GM21381 (cell line): ENCODE measurements around the gene CPLX3.

Experiments
- ATAC-seq: cut with Tn5 transposase; IDR thresholded peaks from one replicate; pipeline ENCODE4 v1.9.1; 2021; ENCODE audit warnings: mild to moderate bottlenecking, moderate library complexity; ENCODE audit not compliant: unreplicated experiment

CPLX3 gene

GRCh38 chr15:74827614-74828013 lies 1.2 kb downstream of the CPLX3 start:
- no peak for ATAC-seq

GRCh38 chr15:74828835-74829234 lies 2.4 kb downstream of the CPLX3 start:
- no peak for ATAC-seq

GRCh38 chr15:74829486-74829885 lies 3.1 kb downstream of the CPLX3 start:
- no peak for ATAC-seq

- no peak for ATAC-seq
These were observed 3.6 kb downstream of the CPLX3 start for GRCh38 chr15:74829991-74830390.

- no peak for ATAC-seq
These were observed 4.4 kb downstream of the CPLX3 start for GRCh38 chr15:74830868-74831267.

- ATAC-seq: no peak
These were observed 5.5 kb downstream of the CPLX3 start for GRCh38 chr15:74831813-74832495.

- no peak for ATAC-seq
These were observed 6.4 kb downstream of the CPLX3 start for GRCh38 chr15:74832826-74833225.

GRCh38 chr15:74833376-74834107 lies 7.1 kb downstream of the CPLX3 start:
- ATAC-seq: no peak

GRCh38 chr15:74835312-74835823 lies 8.9 kb downstream of the CPLX3 start:
- no peak for ATAC-seq

GRCh38 chr15:74836846-74837245 lies 10.4 kb downstream of the CPLX3 start:
- ATAC-seq: no peak

- no peak for ATAC-seq
These were observed 11.2 kb downstream of the CPLX3 start for GRCh38 chr15:74837482-74838136.

GRCh38 chr15:74838137-74838516 lies 11.7 kb downstream of the CPLX3 start:
- no peak for ATAC-seq

GRCh38 chr15:74838746-74839525 lies 12.5 kb downstream of the CPLX3 start:
- no peak for ATAC-seq

GRCh38 chr15:74839526-74840395 lies 13.3 kb downstream of the CPLX3 start:
- ATAC-seq: no peak

GRCh38 chr15:74840851-74841775 lies 14.7 kb downstream of the CPLX3 start:
- no peak for ATAC-seq

GRCh38 chr15:74841891-74842373 lies 15.5 kb downstream of the CPLX3 start:
- ATAC-seq: no peak

GRCh38 chr15:74842581-74843444 lies 16.4 kb downstream of the CPLX3 start, which contains the start of gene ULK3:
Gene ULK3 (minus strand): TSS chr15:74843156. CDS start chr15:74843105, 51 bp downstream.
- peak; percentile 86 for ATAC-seq

GRCh38 chr15:74843445-74843828 lies 17.0 kb downstream of the CPLX3 start:
- no peak for ATAC-seq
